ENCODE measurements around the gene NDE1. TPM values are rescaled to one million over a fixed set of nuclear protein-coding genes. Genes with fewer than 3 reads are reported as not detected.
A peak's percentile ranks its signal among the peaks of the same experiment; 100 is the strongest.

The NDE1 gene
- total and polyA plus RNA-seq, 5 donors from 2014 or later = 32.5 to 146 (median 43.1) TPM

- Mint-ChIP-seq H3K4me1 (peaks cover 0 to 9% (median 1%) of the 10 kb centered on the region in 4 donors), H3K27me3 (no peaks in the 10 kb centered on the region), H3K27ac (no peak overlapping the region), H3K4me3 (no peak overlapping the region), H3K9me3 (no peaks in the 10 kb centered on the region), H3K36me3 (peaks cover 14% of the 10 kb centered on the region)
- DNase-seq = no peak
- ATAC-seq (ENCODE audit: low read depth in 2 of 2) = no peak
- Histone ChIP-seq H3K36me3 (ENCODE audit: control insufficient read depth, insufficient read depth, low read length) (no peaks in the 10 kb centered on the region), H3K4me3 (ENCODE audit: low read depth, low read length) (no peak overlapping the region), H3K27me3 (ENCODE audit: control insufficient read depth, insufficient read depth, low read length) (no peaks in the 10 kb centered on the region), H3K9me3 (ENCODE audit: control insufficient read depth in 2 of 2, low read length in 2 of 2) (no peaks in the 10 kb centered on the region), H3K4me1 (ENCODE audit: control insufficient read depth, insufficient read depth, low read length, poor library complexity, severe bottlenecking) (no peaks in the 10 kb centered on the region), H3K27ac (ENCODE audit: insufficient read depth, low read length, poor library complexity, severe bottlenecking) (no peak overlapping the region)
Measured at GRCh38 chr16:15751940-15752339, 101.9 kb downstream of the NDE1 start.

DNA sequence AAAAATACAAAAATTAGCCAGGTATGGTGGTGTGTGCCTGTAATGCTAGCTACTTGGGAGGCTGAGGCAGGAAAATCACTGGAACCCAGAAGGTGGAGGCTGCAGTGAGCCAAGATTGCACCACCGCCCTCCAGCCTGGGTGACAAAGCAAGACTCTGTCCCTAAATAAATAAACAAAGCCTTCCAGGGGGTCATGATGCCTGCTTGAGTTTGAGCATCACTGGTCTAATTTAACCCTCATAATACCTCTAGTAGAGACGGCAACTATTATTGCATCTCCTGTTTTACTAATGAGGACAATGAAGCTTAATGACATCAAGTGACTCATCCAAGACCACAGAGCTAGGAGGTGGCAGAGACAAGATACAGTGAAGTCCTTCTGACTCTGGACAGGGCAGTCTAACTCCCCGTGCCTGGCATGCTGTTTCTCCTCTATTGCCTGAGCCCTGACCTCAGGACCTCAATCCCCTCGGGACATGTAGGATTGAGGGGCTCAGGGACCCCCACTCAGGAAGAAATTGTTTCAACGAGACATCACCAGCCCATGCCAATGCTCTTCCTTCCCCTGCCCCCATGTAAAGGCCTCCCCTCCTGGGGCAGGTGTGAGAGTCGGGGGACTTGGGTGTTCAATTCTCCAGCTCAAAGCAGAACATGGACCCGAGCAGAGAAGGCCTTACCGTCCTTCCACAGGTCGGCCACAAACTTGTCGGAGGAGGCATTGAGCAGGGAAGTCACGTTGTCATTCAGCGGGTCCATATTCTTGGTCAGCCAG is 102.9 kb downstream of the NDE1 start:
- H3K4me3 Mint-ChIP-seq = no peak overlapping the region
- no peaks in the 10 kb centered on the region for H3K9me3 Mint-ChIP-seq
- no peaks in the 10 kb centered on the region for H3K27me3 ChIP-seq (ENCODE audit: control insufficient read depth, insufficient read depth, low read length)
- no peak overlapping the region for H3K27ac ChIP-seq (ENCODE audit: insufficient read depth, low read length, poor library complexity, severe bottlenecking)
- no peak overlapping the region for H3K27ac Mint-ChIP-seq
- DNase-seq (no peak), ATAC-seq (ENCODE audit: low read depth in 2 of 2) (no peak)
- no peak overlapping the region for H3K4me3 ChIP-seq (ENCODE audit: low read depth, low read length)
- H3K27me3 Mint-ChIP-seq = no peaks in the 10 kb centered on the region
- no peaks in the 10 kb centered on the region for H3K36me3 ChIP-seq (ENCODE audit: control insufficient read depth, insufficient read depth, low read length)
- H3K4me1 ChIP-seq (ENCODE audit: control insufficient read depth, insufficient read depth, low read length, poor library complexity, severe bottlenecking) = no peaks in the 10 kb centered on the region
- peaks cover 0 to 7% (median 3%) of the 10 kb centered on the region in 4 donors for H3K4me1 Mint-ChIP-seq
- peaks cover 9% of the 10 kb centered on the region for H3K36me3 Mint-ChIP-seq
- no peaks in the 10 kb centered on the region for H3K9me3 ChIP-seq (ENCODE audit: control insufficient read depth in 2 of 2, low read length in 2 of 2)

GRCh38 chr16:15754821-15755534 is 104.9 kb downstream of the NDE1 start:
- Histone ChIP-seq H3K4me3 (ENCODE audit: low read depth, low read length) (no peak overlapping the region), H3K27ac (ENCODE audit: insufficient read depth, low read length, poor library complexity, severe bottlenecking) (no peak overlapping the region), H3K27me3 (ENCODE audit: control insufficient read depth, insufficient read depth, low read length) (no peaks in the 10 kb centered on the region), H3K36me3 (ENCODE audit: control insufficient read depth, insufficient read depth, low read length) (no peaks in the 10 kb centered on the region), H3K9me3 (ENCODE audit: control insufficient read depth in 2 of 2, low read length in 2 of 2) (no peaks in the 10 kb centered on the region), H3K4me1 (ENCODE audit: control insufficient read depth, insufficient read depth, low read length, poor library complexity, severe bottlenecking) (no peaks in the 10 kb centered on the region)
- Mint-ChIP-seq H3K9me3 (no peaks in the 10 kb centered on the region), H3K4me1 (peaks cover 0 to 12% (median 2%) of the 10 kb centered on the region in 4 donors), H3K27ac (no peak overlapping the region), H3K36me3 (no peaks in the 10 kb centered on the region), H3K4me3 (no peak overlapping the region), H3K27me3 (no peaks in the 10 kb centered on the region)
- DNase-seq (no peak), ATAC-seq (ENCODE audit: low read depth in 2 of 2) (no peak)

- no peaks in the 10 kb centered on the region for H3K9me3 ChIP-seq (ENCODE audit: control insufficient read depth in 2 of 2, low read length in 2 of 2)
- peaks cover 5% of the 10 kb centered on the region for H3K27me3 Mint-ChIP-seq
- H3K4me3 ChIP-seq (ENCODE audit: low read depth, low read length) = no peak overlapping the region
- no peaks in the 10 kb centered on the region for H3K4me1 ChIP-seq (ENCODE audit: control insufficient read depth, insufficient read depth, low read length, poor library complexity, severe bottlenecking)
- H3K9me3 Mint-ChIP-seq = peaks cover 0 to 1% (median 0%) of the 10 kb centered on the region in 7 donors
- H3K36me3 Mint-ChIP-seq = no peaks in the 10 kb centered on the region
- no peak overlapping the region for H3K27ac ChIP-seq (ENCODE audit: insufficient read depth, low read length, poor library complexity, severe bottlenecking)
- peak overlapping the region in 1 of 3 donors; percentile 66 for H3K27ac Mint-ChIP-seq
- no peak overlapping the region for H3K4me3 Mint-ChIP-seq
- H3K4me1 Mint-ChIP-seq = peaks cover 0 to 15% (median 3%) of the 10 kb centered on the region in 4 donors
- DNase-seq = no peak
- no peaks in the 10 kb centered on the region for H3K36me3 ChIP-seq (ENCODE audit: control insufficient read depth, insufficient read depth, low read length)
- H3K27me3 ChIP-seq (ENCODE audit: control insufficient read depth, insufficient read depth, low read length) = no peaks in the 10 kb centered on the region
- ATAC-seq (ENCODE audit: low read depth in 2 of 2) = no peak
Measured at GRCh38 chr16:15757077-15757386, 107.0 kb downstream of the NDE1 start.

- peak; percentile 52 to 57 for ATAC-seq (ENCODE audit: low read depth in 2 of 2)
- Histone ChIP-seq H3K4me3 (ENCODE audit: low read depth, low read length) (no peak overlapping the region), H3K27ac (ENCODE audit: insufficient read depth, low read length, poor library complexity, severe bottlenecking) (no peak overlapping the region), H3K36me3 (ENCODE audit: control insufficient read depth, insufficient read depth, low read length) (no peaks in the 10 kb centered on the region), H3K27me3 (ENCODE audit: control insufficient read depth, insufficient read depth, low read length) (no peaks in the 10 kb centered on the region), H3K9me3 (ENCODE audit: control insufficient read depth in 2 of 2, low read length in 2 of 2) (no peaks in the 10 kb centered on the region), H3K4me1 (ENCODE audit: control insufficient read depth, insufficient read depth, low read length, poor library complexity, severe bottlenecking) (no peaks in the 10 kb centered on the region)
- no peaks in the 10 kb centered on the region for H3K36me3 Mint-ChIP-seq
- H3K4me3 Mint-ChIP-seq = no peak overlapping the region
- no peak overlapping the region for H3K27ac Mint-ChIP-seq
- H3K27me3 Mint-ChIP-seq = peaks cover 5% of the 10 kb centered on the region
- peaks cover 0 to 15% (median 3%) of the 10 kb centered on the region in 4 donors for H3K4me1 Mint-ChIP-seq
- peaks cover 0 to 1% (median 0%) of the 10 kb centered on the region in 7 donors for H3K9me3 Mint-ChIP-seq
- peak in 1 of 3 donors; percentile 55 for DNase-seq
Measured at GRCh38 chr16:15757630-15758251, 107.7 kb downstream of the NDE1 start.

GRCh38 chr16:15759070-15759469 is 109.0 kb downstream of the NDE1 start:
- H3K4me1 Mint-ChIP-seq = peaks cover 0 to 15% (median 3%) of the 10 kb centered on the region in 4 donors
- Histone ChIP-seq H3K4me1 (ENCODE audit: control insufficient read depth, insufficient read depth, low read length, poor library complexity, severe bottlenecking) (no peaks in the 10 kb centered on the region), H3K9me3 (ENCODE audit: control insufficient read depth in 2 of 2, low read length in 2 of 2) (no peaks in the 10 kb centered on the region), H3K36me3 (ENCODE audit: control insufficient read depth, insufficient read depth, low read length) (no peaks in the 10 kb centered on the region), H3K27ac (ENCODE audit: insufficient read depth, low read length, poor library complexity, severe bottlenecking) (no peak overlapping the region), H3K27me3 (ENCODE audit: control insufficient read depth, insufficient read depth, low read length) (no peaks in the 10 kb centered on the region), H3K4me3 (ENCODE audit: low read depth, low read length) (no peak overlapping the region)
- DNase-seq (no peak), ATAC-seq (ENCODE audit: low read depth in 2 of 2) (no peak)
- H3K4me3 Mint-ChIP-seq = no peak overlapping the region
- H3K27me3 Mint-ChIP-seq = peaks cover 8% of the 10 kb centered on the region
- H3K36me3 Mint-ChIP-seq = no peaks in the 10 kb centered on the region
- H3K27ac Mint-ChIP-seq = no peak overlapping the region
- peaks cover 0 to 1% (median 0%) of the 10 kb centered on the region in 7 donors for H3K9me3 Mint-ChIP-seq

DNA sequence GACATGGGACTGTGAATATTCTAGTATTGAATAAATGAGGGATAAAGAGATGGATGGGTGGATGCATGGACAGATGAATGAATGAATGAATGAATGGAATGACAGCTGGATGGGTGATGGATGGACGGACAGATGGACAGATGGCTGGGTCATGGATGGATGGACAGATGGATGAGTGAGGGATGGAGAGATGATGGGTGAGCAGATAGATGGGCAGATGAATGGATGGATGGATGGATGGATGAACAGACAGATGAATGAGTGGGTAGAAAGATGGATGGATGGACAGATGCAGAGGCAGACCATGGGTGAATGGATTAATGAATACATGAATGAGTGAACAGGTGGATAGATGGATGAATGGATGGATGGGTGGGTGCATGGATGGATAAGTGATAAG is 110.1 kb downstream of the NDE1 start:
- Histone ChIP-seq H3K4me3 (ENCODE audit: low read depth, low read length) (no peak overlapping the region), H3K36me3 (ENCODE audit: control insufficient read depth, insufficient read depth, low read length) (no peaks in the 10 kb centered on the region), H3K27me3 (ENCODE audit: control insufficient read depth, insufficient read depth, low read length) (no peaks in the 10 kb centered on the region), H3K27ac (ENCODE audit: insufficient read depth, low read length, poor library complexity, severe bottlenecking) (no peak overlapping the region), H3K9me3 (ENCODE audit: control insufficient read depth in 2 of 2, low read length in 2 of 2) (no peaks in the 10 kb centered on the region), H3K4me1 (ENCODE audit: control insufficient read depth, insufficient read depth, low read length, poor library complexity, severe bottlenecking) (no peaks in the 10 kb centered on the region)
- Mint-ChIP-seq H3K9me3 (peaks cover 0 to 1% (median 0%) of the 10 kb centered on the region in 7 donors), H3K36me3 (no peaks in the 10 kb centered on the region), H3K27ac (no peak overlapping the region), H3K4me3 (no peak overlapping the region), H3K4me1 (peaks cover 0 to 15% (median 3%) of the 10 kb centered on the region in 4 donors), H3K27me3 (peaks cover 11% of the 10 kb centered on the region)
- no peak for DNase-seq
- ATAC-seq (ENCODE audit: low read depth in 2 of 2) = no peak
